ENCODE measurements around the gene PLEKHA5.

DNA sequence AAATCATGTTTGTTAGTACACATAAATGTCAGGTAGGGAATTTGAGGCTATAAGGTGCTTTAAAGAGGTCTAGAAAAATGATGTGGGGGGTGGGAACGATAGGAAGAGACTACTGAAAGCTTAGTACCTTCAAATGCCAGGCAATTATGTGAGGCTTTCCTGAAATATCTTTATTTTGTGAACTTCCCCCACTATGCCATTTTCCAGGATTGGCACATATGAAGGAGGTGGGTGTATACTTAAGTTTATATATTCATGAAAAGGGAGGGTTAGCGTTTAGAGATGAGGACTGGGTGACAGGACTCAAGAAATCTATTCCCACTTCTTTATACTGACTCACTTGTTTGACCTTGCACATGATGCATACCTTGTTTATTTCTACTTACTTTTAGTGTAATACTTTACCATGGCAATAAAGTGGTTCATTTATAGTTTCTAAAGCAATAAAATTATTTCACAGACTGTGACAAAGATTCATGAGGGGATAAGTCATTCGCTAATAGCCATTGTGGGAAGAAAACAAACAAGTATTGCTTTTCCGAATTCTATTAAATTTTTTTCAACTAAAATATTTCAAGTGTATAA, 77.1 kb downstream of the PLEKHA5 start:
- TF ChIP-seq, protein P1, sequence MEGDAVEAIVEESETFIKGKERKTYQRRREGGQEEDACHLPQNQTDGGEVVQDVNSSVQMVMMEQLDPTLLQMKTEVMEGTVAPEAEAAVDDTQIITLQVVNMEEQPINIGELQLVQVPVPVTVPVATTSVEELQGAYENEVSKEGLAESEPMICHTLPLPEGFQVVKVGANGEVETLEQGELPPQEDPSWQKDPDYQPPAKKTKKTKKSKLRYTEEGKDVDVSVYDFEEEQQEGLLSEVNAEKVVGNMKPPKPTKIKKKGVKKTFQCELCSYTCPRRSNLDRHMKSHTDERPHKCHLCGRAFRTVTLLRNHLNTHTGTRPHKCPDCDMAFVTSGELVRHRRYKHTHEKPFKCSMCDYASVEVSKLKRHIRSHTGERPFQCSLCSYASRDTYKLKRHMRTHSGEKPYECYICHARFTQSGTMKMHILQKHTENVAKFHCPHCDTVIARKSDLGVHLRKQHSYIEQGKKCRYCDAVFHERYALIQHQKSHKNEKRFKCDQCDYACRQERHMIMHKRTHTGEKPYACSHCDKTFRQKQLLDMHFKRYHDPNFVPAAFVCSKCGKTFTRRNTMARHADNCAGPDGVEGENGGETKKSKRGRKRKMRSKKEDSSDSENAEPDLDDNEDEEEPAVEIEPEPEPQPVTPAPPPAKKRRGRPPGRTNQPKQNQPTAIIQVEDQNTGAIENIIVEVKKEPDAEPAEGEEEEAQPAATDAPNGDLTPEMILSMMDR (IDR thresholded peaks at IDR 0.05; ENCODE audit: low read length) = no peak
- no peak for TF ChIP-seq EZH2 (IDR thresholded peaks at IDR 0.05; ENCODE audit: borderline replicate concordance, low read length)

All from OCI-LY1 (cell line).